K562 (cell line): ENCODE measurements around the gene HEMGN. TPM values are rescaled to one million over a fixed set of nuclear protein-coding genes. Genes with fewer than 3 reads are reported as not detected.

Source experiments
- FOXM1 ChIP-seq, 2 experiments: fragments of 450-650 bp in 1 of 2; sonication (generic) in 1 of 2; formaldehyde crosslinking in 1 of 2; IDR thresholded peaks; 2 replicates each; pipeline versions ENCODE4 v1.6.1 to v1.9.0; 2017 to 2022; ENCODE audit warnings: low read depth in 2 of 2, mild to moderate bottlenecking in 2 of 2, missing genetic modification reagents in 1 of 2, moderate library complexity in 1 of 2
- GTF2F1 ChIP-seq: IDR thresholded peaks from 2 replicates; pipeline ENCODE4 v1.6.1; 2011; ENCODE audit warnings: low read depth, low read length, improper control_type of control experiment
- LCOR ChIP-seq: sonication (generic); formaldehyde crosslinking; IDR thresholded peaks from 2 replicates; pipeline ENCODE4 v1.8.0; 2022; ENCODE audit warnings: mild to moderate bottlenecking, missing genetic modification reagents
- MAZ ChIP-seq, 2 experiments: fragments of 450-650 bp in 1 of 2; sonication (generic) in 1 of 2; formaldehyde crosslinking; IDR thresholded peaks in 1 of 2; conservative IDR thresholded peaks in 1 of 2; 2 replicates each; pipeline versions ENCODE4 v1.4.0 to v1.5.0; 2020; ENCODE audit warnings: mild to moderate bottlenecking in 1 of 2, missing genetic modification reagents in 1 of 2
- POLR2G ChIP-seq: fragments of 200-400 bp; formaldehyde crosslinking; IDR thresholded peaks from 2 replicates; pipeline ENCODE4 v1.6.1; 2017; ENCODE audit warnings: low read depth, mild to moderate bottlenecking, antibody characterized with exemption, low read length, moderate library complexity
- ZNF586 ChIP-seq: fragments of 450-650 bp; formaldehyde crosslinking; conservative IDR thresholded peaks from 2 replicates; pipeline ENCODE4 v1.4.0; 2020; ENCODE audit warnings: mild to moderate bottlenecking, moderate library complexity
- polyA plus RNA-seq, 8 experiments: library from polyadenylated mRNA; depleted of rRNA in 4 of 8; stranded (reverse) in 5 of 8; unstranded in 3 of 8; fragments of >200 nt; fragmentation: Nextera tagmentation in 2 of 8; fragmentation: Illumina TruSeq in 1 of 8; extraction: Ambion mirVana in 2 of 8; extraction: Trizol in 1 of 8; gene quantifications; 2 replicates each; pipeline versions ENCODE4 v1.2.1 to v1.2.3, GENCODE V29; 2011 to 2014; ENCODE audit warnings: inconsistent platforms in 1 of 8, missing spikeins in 1 of 8
- total RNA-seq, 7 experiments: library from RNA; depleted of rRNA in 6 of 7; stranded (reverse); fragments of >200 nt in 6 of 7; fragmentation: Illumina TruSeq in 2 of 7; extraction: Trizol in 2 of 7; gene quantifications; 2 replicates each; pipeline versions ENCODE4 v1.2.1 to v1.2.3, GENCODE V29; 2011 to 2021; ENCODE audit warnings: low replicate concordance in 1 of 7
- TF ChIP-seq, protein P1 (sequence below): sonication (generic); formaldehyde crosslinking; IDR thresholded peaks from 2 replicates; pipeline ENCODE4 v1.8.0; 2022; ENCODE audit warnings: mild to moderate bottlenecking, missing genetic modification reagents
- TF ChIP-seq, protein P2 (sequence below), 3 experiments: fragments of 200-800 bp in 1 of 3; fragments of 250-450 bp in 1 of 3; fragments of 450-650 bp in 1 of 3; sonication (Bioruptor Pico) in 1 of 3; sonication (Bioruptor generic) in 1 of 3; formaldehyde crosslinking in 1 of 3; IDR thresholded peaks; 2 replicates each; pipeline versions ENCODE4 v1.6.1 to v1.8.0; 2016 to 2022; ENCODE audit warnings: mild to moderate bottlenecking in 2 of 3, missing genetic modification characterization in 2 of 3, missing compliant biosample characterization in 1 of 3, moderate library complexity in 1 of 3
- TF ChIP-seq, protein P3 (sequence below): fragments of 450-650 bp; IDR thresholded peaks from 2 replicates; pipeline ENCODE4 v1.6.1; 2016; ENCODE audit warnings: borderline replicate concordance
- TF ChIP-seq, protein P4 (sequence below): sonication (generic); formaldehyde crosslinking; IDR thresholded peaks from 2 replicates; pipeline ENCODE4 v1.8.1; 2022; ENCODE audit warnings: missing genetic modification reagents

The HEMGN gene
- total and polyA plus RNA-seq, 9 of the 15 experiments (the other 6 are each of a cell fraction or from before 2014, with no cell fraction given), result 56.3 to 258 (median 137) TPM

DNA sequence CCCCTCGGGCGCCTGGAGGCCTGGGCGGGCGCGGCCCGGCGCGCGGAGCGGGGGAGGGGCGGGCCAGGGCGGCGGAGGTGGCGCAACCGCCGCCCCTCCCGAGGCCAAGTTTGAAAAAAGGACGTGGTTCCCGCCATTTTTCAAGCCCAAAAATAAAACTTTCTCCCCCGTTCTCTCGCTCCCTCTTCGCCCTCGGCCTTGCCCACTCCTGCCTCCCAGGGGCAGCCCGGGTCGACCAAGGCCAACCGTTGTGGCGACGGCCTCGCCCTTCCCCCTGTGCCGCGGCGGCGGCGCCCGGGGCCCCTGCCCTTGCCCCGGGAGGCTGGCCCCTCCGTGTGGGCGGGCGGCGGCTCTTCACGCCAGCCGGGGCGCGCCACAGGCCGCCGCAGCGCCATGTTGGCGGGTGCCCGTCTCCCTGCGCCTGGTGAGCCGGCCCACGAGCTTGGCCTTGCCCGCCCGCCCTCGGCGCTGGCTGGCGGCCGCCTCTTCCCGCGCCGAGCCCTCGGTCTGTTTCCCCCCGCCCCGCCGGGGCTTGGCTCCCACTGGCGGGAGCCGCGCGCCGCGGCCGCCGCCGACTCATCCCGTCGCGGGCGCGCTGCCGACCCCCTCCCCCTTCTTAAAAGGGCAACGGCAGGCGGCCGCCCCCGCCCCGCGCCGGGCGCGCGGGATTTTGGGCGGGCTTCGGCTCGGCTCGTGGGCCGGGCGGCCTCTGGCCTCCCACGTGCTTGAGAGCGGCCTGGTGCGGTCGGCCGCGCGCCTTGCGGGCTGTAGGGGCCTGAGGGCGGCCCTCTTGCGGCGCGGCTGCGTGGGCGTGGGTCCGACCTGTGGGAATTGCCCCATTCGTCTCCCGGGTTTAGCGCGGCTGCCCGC is 46.5 kb upstream of the HEMGN start (continued):
- TF ChIP-seq FOXM1 (IDR thresholded peaks at IDR 0.05; ENCODE audit: low read depth) (no peak), FOXM1 (CRISPR knock-in tag; IDR thresholded peaks at IDR 0.05; ENCODE audit: low read depth) (peak; percentile 90), POLR2G (peak; percentile 83), ZNF586 (no peak), GTF2F1 (peak; percentile 10; the same call in 1 of the 2 replicates), LCOR (CRISPR knock-in tag) (peak; percentile 22; the same call in 1 of the 2 replicates), MAZ (CRISPR knock-in tag; conservative IDR thresholded peaks at IDR 0.05 in 1 of 2, IDR thresholded peaks at IDR 0.05 in 1 of 2) (peak; percentile 11 to 83; a peak in 3 of 4 replicates)
- TF ChIP-seq, protein P1, sequence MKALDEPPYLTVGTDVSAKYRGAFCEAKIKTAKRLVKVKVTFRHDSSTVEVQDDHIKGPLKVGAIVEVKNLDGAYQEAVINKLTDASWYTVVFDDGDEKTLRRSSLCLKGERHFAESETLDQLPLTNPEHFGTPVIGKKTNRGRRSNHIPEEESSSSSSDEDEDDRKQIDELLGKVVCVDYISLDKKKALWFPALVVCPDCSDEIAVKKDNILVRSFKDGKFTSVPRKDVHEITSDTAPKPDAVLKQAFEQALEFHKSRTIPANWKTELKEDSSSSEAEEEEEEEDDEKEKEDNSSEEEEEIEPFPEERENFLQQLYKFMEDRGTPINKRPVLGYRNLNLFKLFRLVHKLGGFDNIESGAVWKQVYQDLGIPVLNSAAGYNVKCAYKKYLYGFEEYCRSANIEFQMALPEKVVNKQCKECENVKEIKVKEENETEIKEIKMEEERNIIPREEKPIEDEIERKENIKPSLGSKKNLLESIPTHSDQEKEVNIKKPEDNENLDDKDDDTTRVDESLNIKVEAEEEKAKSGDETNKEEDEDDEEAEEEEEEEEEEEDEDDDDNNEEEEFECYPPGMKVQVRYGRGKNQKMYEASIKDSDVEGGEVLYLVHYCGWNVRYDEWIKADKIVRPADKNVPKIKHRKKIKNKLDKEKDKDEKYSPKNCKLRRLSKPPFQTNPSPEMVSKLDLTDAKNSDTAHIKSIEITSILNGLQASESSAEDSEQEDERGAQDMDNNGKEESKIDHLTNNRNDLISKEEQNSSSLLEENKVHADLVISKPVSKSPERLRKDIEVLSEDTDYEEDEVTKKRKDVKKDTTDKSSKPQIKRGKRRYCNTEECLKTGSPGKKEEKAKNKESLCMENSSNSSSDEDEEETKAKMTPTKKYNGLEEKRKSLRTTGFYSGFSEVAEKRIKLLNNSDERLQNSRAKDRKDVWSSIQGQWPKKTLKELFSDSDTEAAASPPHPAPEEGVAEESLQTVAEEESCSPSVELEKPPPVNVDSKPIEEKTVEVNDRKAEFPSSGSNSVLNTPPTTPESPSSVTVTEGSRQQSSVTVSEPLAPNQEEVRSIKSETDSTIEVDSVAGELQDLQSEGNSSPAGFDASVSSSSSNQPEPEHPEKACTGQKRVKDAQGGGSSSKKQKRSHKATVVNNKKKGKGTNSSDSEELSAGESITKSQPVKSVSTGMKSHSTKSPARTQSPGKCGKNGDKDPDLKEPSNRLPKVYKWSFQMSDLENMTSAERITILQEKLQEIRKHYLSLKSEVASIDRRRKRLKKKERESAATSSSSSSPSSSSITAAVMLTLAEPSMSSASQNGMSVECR, result peak; percentile 88
- TF ChIP-seq, protein P2, sequence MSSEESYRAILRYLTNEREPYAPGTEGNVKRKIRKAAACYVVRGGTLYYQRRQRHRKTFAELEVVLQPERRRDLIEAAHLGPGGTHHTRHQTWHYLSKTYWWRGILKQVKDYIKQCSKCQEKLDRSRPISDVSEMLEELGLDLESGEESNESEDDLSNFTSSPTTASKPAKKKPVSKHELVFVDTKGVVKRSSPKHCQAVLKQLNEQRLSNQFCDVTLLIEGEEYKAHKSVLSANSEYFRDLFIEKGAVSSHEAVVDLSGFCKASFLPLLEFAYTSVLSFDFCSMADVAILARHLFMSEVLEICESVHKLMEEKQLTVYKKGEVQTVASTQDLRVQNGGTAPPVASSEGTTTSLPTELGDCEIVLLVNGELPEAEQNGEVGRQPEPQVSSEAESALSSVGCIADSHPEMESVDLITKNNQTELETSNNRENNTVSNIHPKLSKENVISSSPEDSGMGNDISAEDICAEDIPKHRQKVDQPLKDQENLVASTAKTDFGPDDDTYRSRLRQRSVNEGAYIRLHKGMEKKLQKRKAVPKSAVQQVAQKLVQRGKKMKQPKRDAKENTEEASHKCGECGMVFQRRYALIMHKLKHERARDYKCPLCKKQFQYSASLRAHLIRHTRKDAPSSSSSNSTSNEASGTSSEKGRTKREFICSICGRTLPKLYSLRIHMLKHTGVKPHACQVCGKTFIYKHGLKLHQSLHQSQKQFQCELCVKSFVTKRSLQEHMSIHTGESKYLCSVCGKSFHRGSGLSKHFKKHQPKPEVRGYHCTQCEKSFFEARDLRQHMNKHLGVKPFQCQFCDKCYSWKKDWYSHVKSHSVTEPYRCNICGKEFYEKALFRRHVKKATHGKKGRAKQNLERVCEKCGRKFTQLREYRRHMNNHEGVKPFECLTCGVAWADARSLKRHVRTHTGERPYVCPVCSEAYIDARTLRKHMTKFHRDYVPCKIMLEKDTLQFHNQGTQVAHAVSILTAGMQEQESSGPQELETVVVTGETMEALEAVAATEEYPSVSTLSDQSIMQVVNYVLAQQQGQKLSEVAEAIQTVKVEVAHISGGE (CRISPR knock-in tag; IDR thresholded peaks at IDR 0.05), result peak in 1 of 3 experiments; percentile 76; a peak in 2 of 6 replicates
- TF ChIP-seq, protein P3, sequence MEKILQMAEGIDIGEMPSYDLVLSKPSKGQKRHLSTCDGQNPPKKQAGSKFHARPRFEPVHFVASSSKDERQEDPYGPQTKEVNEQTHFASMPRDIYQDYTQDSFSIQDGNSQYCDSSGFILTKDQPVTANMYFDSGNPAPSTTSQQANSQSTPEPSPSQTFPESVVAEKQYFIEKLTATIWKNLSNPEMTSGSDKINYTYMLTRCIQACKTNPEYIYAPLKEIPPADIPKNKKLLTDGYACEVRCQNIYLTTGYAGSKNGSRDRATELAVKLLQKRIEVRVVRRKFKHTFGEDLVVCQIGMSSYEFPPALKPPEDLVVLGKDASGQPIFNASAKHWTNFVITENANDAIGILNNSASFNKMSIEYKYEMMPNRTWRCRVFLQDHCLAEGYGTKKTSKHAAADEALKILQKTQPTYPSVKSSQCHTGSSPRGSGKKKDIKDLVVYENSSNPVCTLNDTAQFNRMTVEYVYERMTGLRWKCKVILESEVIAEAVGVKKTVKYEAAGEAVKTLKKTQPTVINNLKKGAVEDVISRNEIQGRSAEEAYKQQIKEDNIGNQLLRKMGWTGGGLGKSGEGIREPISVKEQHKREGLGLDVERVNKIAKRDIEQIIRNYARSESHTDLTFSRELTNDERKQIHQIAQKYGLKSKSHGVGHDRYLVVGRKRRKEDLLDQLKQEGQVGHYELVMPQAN, result no peak
- TF ChIP-seq, protein P4, sequence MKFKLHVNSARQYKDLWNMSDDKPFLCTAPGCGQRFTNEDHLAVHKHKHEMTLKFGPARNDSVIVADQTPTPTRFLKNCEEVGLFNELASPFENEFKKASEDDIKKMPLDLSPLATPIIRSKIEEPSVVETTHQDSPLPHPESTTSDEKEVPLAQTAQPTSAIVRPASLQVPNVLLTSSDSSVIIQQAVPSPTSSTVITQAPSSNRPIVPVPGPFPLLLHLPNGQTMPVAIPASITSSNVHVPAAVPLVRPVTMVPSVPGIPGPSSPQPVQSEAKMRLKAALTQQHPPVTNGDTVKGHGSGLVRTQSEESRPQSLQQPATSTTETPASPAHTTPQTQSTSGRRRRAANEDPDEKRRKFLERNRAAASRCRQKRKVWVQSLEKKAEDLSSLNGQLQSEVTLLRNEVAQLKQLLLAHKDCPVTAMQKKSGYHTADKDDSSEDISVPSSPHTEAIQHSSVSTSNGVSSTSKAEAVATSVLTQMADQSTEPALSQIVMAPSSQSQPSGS (CRISPR knock-in tag), result peak; percentile 75; the same call in 1 of the 2 replicates
